ENCODE measurements around the gene GRIN3A.

DNA sequence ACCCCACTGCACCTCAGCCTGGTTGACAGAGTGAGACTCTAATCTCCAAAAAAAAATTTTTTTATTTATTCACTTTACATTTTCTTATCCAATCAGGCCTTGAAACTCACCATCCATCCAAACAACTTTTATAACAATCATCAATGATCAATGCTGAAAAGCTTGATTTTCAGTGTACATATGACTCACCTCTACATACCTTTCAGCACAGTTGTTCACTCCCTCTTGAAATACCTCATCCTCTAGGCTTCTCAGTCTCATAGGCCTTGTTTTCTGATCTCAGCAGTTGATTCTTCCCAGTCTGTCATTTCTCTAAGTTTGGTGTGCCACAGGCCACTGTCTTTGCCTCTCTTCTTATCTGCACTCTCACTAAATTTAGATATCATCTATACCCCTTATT is 36.2 kb downstream of the GRIN3A start:
- no peak for TF ChIP-seq SPI1 (IDR thresholded peaks at IDR 0.05; ENCODE audit: low read depth, low read length)
- no peak for TF ChIP-seq POLR2A (IDR thresholded peaks at IDR 0.05; ENCODE audit: low read depth, low read length)
